HG03442 (cell line): ENCODE measurements around the gene SNRPA1.
A peak's percentile ranks its signal among the peaks of the same experiment; 100 is the strongest.
"Not testable (repeated sequence)": the region's sequence is repeated elsewhere in the genome, so short reads cannot be mapped to it uniquely, and the experiment has no call there.

Source experiments
- ATAC-seq: cut with Tn5 transposase; IDR thresholded peaks from one replicate; pipeline ENCODE4 v1.9.1; 2021; ENCODE audit warnings: mild to moderate bottlenecking, moderate library complexity; ENCODE audit not compliant: unreplicated experiment

Gene SNRPA1

GRCh38 chr15:101296418-101297405 is 1.7 kb upstream of the SNRPA1 start:
- ATAC-seq: no peak

- no peak for ATAC-seq
These were observed 636 bp upstream of the SNRPA1 start for GRCh38 chr15:101295607-101296161.

GRCh38 chr15:101293122-101293521 is 1.9 kb downstream of the SNRPA1 start:
- no peak for ATAC-seq

GRCh38 chr15:101288905-101289513 is 6.0 kb downstream of the SNRPA1 start:
- ATAC-seq: no peak

- ATAC-seq: not testable (repeated sequence)
These were observed 7.7 kb downstream of the SNRPA1 start for GRCh38 chr15:101287342-101287741.

- ATAC-seq: no peak
These were observed 8.5 kb downstream of the SNRPA1 start for GRCh38 chr15:101286471-101287114.

- ATAC-seq: no peak
These were observed 11.1 kb downstream of the SNRPA1 start for GRCh38 chr15:101283931-101284330.

GRCh38 chr15:101280007-101280406 is 15.0 kb downstream of the SNRPA1 start:
- ATAC-seq: no peak

DNA sequence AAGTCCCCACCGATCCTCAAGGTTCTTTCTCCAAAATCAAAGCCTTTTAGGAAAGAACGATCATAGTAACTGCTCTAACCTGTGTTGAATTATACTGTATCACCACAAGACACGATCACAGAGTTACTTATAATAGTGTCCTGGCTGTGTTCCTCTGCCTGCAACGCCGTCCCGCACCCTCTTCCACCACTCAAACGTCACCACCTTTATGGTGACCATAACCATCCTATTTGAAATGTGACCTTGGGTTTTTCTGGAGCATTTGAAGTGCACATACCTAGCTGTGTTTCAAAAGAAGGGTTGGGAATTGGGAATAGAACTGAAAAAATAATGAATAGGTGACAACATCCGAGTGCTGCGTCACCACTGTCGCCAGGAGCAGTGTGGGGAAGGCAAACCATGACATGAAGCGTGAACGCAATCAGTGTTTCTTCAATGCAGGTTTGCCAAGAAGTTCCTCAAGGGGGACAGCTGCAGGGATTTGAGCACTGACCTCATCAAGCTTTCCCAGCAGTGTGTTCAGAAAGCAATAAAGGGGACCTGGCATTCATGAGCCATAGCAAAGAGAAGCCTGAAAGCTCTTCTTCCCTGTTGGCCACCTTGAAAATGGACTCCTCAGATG is 17.0 kb downstream of the SNRPA1 start:
- no peak for ATAC-seq

GRCh38 chr15:101277038-101277822 is 17.8 kb downstream of the SNRPA1 start, which contains the start of gene SELENOS:
SELENOS (minus strand) TSS chr15:101277485; CDS start chr15:101277417, 68 bp downstream.
- peak; percentile 88 for ATAC-seq

- peak; percentile 45 for ATAC-seq
These were observed 18.5 kb downstream of the SNRPA1 start for GRCh38 chr15:101276501-101277037.

GRCh38 chr15:101275018-101275417 is 20.0 kb downstream of the SNRPA1 start:
- peak; percentile 29 for ATAC-seq

- ATAC-seq: no peak
These were observed 21.5 kb downstream of the SNRPA1 start for GRCh38 chr15:101273534-101273933.

- ATAC-seq: no peak
These were observed 22.5 kb downstream of the SNRPA1 start for GRCh38 chr15:101272584-101272983.

DNA sequence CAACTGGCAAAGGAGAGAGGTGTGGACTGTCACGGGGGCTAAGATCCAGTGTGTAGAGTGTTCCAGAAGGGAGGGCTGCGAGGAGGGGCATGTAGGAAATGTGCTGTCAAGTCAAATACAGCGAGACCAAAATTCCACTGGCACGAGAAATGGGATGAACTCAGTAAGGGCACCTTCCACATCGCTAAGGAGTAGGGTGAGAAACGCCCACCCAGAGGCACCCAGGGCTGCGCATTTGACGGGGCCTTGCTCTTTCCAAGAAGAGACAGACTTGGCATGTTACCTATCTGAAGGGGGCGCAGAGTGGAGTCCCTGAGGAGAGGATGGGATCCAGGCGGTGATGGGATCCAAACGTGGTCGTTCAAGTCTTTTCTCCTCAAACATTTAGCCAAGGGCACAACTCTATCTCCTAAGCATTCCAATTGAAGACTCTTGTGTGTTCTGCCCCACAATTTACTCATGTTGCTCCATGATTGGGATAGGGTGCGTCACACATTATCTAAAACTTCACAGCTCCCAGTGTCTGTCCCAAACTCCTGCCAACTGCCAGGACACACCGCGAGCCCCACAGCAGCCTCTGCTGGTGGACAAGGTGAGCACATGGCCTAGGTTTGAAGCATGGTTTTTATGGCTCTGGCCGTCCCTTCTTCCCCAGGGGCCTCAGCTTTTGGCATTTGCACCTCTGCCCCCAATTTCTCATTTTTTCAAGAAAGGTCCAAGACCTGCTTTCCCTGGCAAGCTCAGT is 25.4 kb downstream of the SNRPA1 start:
- no peak for ATAC-seq

- ATAC-seq: no peak
These were observed 27.5 kb downstream of the SNRPA1 start for GRCh38 chr15:101267320-101268104.

GRCh38 chr15:101266787-101267186 is 28.3 kb downstream of the SNRPA1 start:
- ATAC-seq: no peak

GRCh38 chr15:101266034-101266433 is 29.0 kb downstream of the SNRPA1 start:
- ATAC-seq: no peak
